LNCaP clone FGC (cell line): Measurements from ENCODE around the gene HEPHL1.

Source experiments
- DNase-seq: peaks from one replicate; pipeline ENCODE4 v3.0.0-alpha.2; 2011; ENCODE audit warnings: low read depth
- H3K4me3 ChIP-seq: 2 replicates; pipeline ENCODE4 v1.5.1; 2011; ENCODE audit warnings: mild to moderate bottlenecking, low read depth, low read length, control low read depth
- TF ChIP-seq, protein P1 (sequence below): IDR thresholded peaks from 2 replicates; pipeline ENCODE4 v1.5.1; 2012; ENCODE audit warnings: mild to moderate bottlenecking; ENCODE audit not compliant: control insufficient read depth, insufficient read depth; ENCODE audit errors: extremely low read depth

The HEPHL1 gene

GRCh38 chr11:94132823-94133408 is 111.8 kb downstream of the HEPHL1 start:
- DNase-seq: no peak
- H3K4me3 ChIP-seq: no peak overlapping the region
- TF ChIP-seq, protein P1, sequence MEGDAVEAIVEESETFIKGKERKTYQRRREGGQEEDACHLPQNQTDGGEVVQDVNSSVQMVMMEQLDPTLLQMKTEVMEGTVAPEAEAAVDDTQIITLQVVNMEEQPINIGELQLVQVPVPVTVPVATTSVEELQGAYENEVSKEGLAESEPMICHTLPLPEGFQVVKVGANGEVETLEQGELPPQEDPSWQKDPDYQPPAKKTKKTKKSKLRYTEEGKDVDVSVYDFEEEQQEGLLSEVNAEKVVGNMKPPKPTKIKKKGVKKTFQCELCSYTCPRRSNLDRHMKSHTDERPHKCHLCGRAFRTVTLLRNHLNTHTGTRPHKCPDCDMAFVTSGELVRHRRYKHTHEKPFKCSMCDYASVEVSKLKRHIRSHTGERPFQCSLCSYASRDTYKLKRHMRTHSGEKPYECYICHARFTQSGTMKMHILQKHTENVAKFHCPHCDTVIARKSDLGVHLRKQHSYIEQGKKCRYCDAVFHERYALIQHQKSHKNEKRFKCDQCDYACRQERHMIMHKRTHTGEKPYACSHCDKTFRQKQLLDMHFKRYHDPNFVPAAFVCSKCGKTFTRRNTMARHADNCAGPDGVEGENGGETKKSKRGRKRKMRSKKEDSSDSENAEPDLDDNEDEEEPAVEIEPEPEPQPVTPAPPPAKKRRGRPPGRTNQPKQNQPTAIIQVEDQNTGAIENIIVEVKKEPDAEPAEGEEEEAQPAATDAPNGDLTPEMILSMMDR: no peak

GRCh38 chr11:94133752-94134151 is 112.6 kb downstream of the HEPHL1 start:
- DNase-seq: no peak
- TF ChIP-seq, protein P1: no peak
- H3K4me3 ChIP-seq: no peak overlapping the region

DNA sequence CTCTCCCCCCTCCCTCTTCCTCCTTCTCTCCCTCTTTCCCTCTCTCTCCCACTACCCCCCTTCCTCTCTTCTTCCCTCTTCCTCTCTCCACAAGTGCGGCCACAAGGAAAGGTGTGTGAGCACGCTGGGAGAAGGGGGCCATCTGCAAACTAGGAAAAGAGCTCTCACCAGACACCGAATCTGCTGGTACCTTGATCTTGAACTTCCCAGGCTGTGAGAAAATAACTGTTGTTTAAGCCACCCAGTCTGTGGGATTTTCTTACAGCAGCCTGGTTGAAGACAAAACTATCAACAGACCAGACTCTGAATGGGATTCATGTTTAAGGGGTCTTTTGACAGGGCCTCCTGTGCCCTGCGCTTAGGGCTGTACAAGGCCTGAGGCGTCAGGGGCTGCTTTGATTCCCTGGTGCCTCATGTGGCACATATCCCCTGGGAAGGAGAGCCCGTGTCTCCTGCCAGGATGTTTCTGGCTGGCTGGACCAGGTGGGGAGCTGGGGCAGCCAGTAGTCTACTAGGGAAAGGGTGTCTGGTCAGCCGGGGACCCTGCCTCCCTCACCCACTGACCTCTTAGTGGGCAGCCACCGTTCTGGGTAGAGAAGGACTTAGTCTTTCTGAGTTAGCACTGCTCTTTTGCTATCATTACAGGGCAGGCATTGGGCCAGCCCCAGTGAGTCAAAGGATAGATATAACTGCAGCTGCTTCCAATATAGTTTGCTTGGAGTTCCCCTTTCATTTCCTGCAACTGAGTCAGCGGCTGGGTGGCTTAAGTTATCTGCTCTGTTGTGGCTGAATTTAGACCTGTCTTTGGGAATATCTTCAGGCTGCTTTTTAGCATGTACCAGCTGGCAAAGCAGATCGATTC is 113.7 kb downstream of the HEPHL1 start:
- TF ChIP-seq, protein P1: no peak
- H3K4me3 ChIP-seq: no peak overlapping the region
- no peak for DNase-seq

GRCh38 chr11:94139416-94139815 is 118.3 kb downstream of the HEPHL1 start:
- TF ChIP-seq, protein P1: no peak
- no peak overlapping the region for H3K4me3 ChIP-seq
- no peak for DNase-seq

GRCh38 chr11:94140154-94140655 is 119.1 kb downstream of the HEPHL1 start:
- no peak overlapping the region for H3K4me3 ChIP-seq
- DNase-seq: no peak
- TF ChIP-seq, protein P1: no peak

GRCh38 chr11:94141511-94142307 is 120.6 kb downstream of the HEPHL1 start:
- TF ChIP-seq, protein P1: no peak
- DNase-seq: no peak

More at GRCh38 chr11:94141511-94142307, 120.6 kb downstream of the HEPHL1 start:
- no peak overlapping the region for H3K4me3 ChIP-seq
